H1 (cell line): Measurements from ENCODE around the gene CHMP4A. TPM values are rescaled to one million over a fixed set of nuclear protein-coding genes. Genes with fewer than 3 reads are reported as not detected.

Experiments
- CTCF ChIA-PET: fragments of 300-600 bp; sonication (Branson Sonifier 250); formaldehyde crosslinking; loops from one replicate; lab custom pipeline; 2021; ENCODE audit not compliant: partially characterized antibody; lab: Charles Lee
- POLR2A ChIA-PET: fragments of 300-600 bp; sonication (Branson Sonifier 250); formaldehyde crosslinking; loops from one replicate; lab custom pipeline; 2021; ENCODE audit warnings: inconsistent platforms; ENCODE audit not compliant: partially characterized antibody; lab: Charles Lee
- DNase-seq, 2 experiments: peaks; one replicate each; pipeline versions ENCODE4 v3.0.0 to v3.0.0-alpha.2; 2010 to 2022; ENCODE audit warnings: low spot score in 2 of 2, low read depth in 1 of 2, mixed read lengths in 1 of 2
- FAIRE-seq: peaks from 2 replicates; lab custom pipeline; 2011; peaks lifted over from hg19 to GRCh38; lab: Jason Lieb, UNC
- H2AFZ ChIP-seq: 2 replicates; pipeline ENCODE4 v1.8.1; 2012; ENCODE audit warnings: low read length, inconsistent platforms
- H2AK5ac ChIP-seq: 2 replicates; pipeline ENCODE4 v1.6.1; 2013; ENCODE audit warnings: low read depth, low read length
- H2BK120ac ChIP-seq: replicated peaks from 2 replicates; pipeline ENCODE3; 2013; ENCODE audit warnings: low read depth, low read length, inconsistent platforms
- H2BK12ac ChIP-seq: 2 replicates; pipeline ENCODE4 v1.6.1; 2013; ENCODE audit warnings: low read depth, low read length
- H2BK15ac ChIP-seq: 2 replicates; pipeline ENCODE4 v1.6.1; 2013; ENCODE audit warnings: low read length
- H2BK20ac ChIP-seq: 2 replicates; pipeline ENCODE4 v1.6.1; 2013; ENCODE audit warnings: low read length
- H2BK5ac ChIP-seq: 2 replicates; pipeline ENCODE4 v1.6.1; 2013; ENCODE audit warnings: low read depth, low read length
- H3K14ac ChIP-seq: 2 replicates; pipeline ENCODE4 v1.6.1; 2013; ENCODE audit warnings: inconsistent platforms; ENCODE audit not compliant: insufficient read length
- H3K18ac ChIP-seq: 2 replicates; pipeline ENCODE4 v1.6.1; 2013; ENCODE audit warnings: low read length; ENCODE audit errors: extremely low read depth
- H3K23ac ChIP-seq: 2 replicates; pipeline ENCODE4 v1.6.1; 2013; ENCODE audit warnings: inconsistent platforms; ENCODE audit not compliant: insufficient read length
- H3K23me2 ChIP-seq: 2 replicates; pipeline ENCODE4 v1.6.1; 2013; ENCODE audit warnings: low read depth, low read length
- H3K27ac ChIP-seq: 2 replicates; pipeline ENCODE4 v1.6.1; 2011; ENCODE audit warnings: low read depth, low read length, inconsistent platforms
- H3K27me3 ChIP-seq, 4 experiments: replicated peaks in 1 of 4; 1 replicate in 1 of 4; 2 replicates in 3 of 4; pipeline versions ENCODE4 v1.6.1 to v1.8.1; 2011 to 2013; ENCODE audit warnings: low read length in 3 of 4, mild to moderate bottlenecking in 3 of 4, inconsistent platforms in 2 of 4, mixed read lengths in 2 of 4, moderate library complexity in 1 of 4; ENCODE audit not compliant: control insufficient read depth in 3 of 4, insufficient read depth in 3 of 4; ENCODE audit errors: extremely low read depth in 1 of 4
- H3K36me3 ChIP-seq, 4 experiments: 2 replicates each; pipeline versions ENCODE4 v1.6.1 to v1.8.1; 2011 to 2013; ENCODE audit warnings: mild to moderate bottlenecking in 4 of 4, low read length in 3 of 4, moderate library complexity in 2 of 4, control low read depth in 1 of 4, inconsistent platforms in 1 of 4; ENCODE audit not compliant: insufficient read depth in 4 of 4, control insufficient read depth in 2 of 4
- H3K4ac ChIP-seq: replicated peaks from 2 replicates; pipeline ENCODE3; 2013; ENCODE audit warnings: low read length, low read depth, mixed read lengths, inconsistent platforms; ENCODE audit not compliant: insufficient read length
- H3K4me1 ChIP-seq, 4 experiments: replicated peaks in 1 of 4; 1 replicate in 1 of 4; 2 replicates in 3 of 4; pipeline versions ENCODE4 v1.6.1 to v1.8.1; 2011 to 2013; ENCODE audit warnings: low read length in 3 of 4, inconsistent platforms in 2 of 4, mixed read lengths in 1 of 4; ENCODE audit not compliant: insufficient read depth in 4 of 4, control insufficient read depth in 3 of 4
- H3K4me2 ChIP-seq, 2 experiments: 2 replicates each; pipeline versions ENCODE4 v1.6.1 to v1.8.1; 2011 to 2013; ENCODE audit warnings: low read depth in 2 of 2, low read length in 2 of 2, control low read depth in 1 of 2, inconsistent platforms in 1 of 2, mild to moderate bottlenecking in 1 of 2; ENCODE audit not compliant: insufficient read depth in 1 of 2
- H3K4me3 ChIP-seq, 4 experiments: fragments of 200-600, 300-600 bp in 1 of 4; sonication (generic), shearing (Covaris generic), sonication (Bioruptor Twin) in 1 of 4; 2 replicates each; pipeline versions ENCODE4 v1.5.1 to v1.8.1; 2011 to 2016; ENCODE audit warnings: low read length in 4 of 4, low read depth in 3 of 4, control low read depth in 2 of 4, inconsistent platforms in 2 of 4, mild to moderate bottlenecking in 2 of 4, mixed read lengths in 1 of 4, moderate library complexity in 1 of 4; ENCODE audit not compliant: insufficient read depth in 2 of 4; ENCODE audit errors: extremely low read depth in 1 of 4
- H3K56ac ChIP-seq: replicated peaks from 2 replicates; pipeline ENCODE3; 2013; ENCODE audit warnings: low read depth, mild to moderate bottlenecking, mixed read lengths, low read length, inconsistent platforms; ENCODE audit not compliant: insufficient read length
- H3K79me1 ChIP-seq: 2 replicates; pipeline ENCODE4 v1.6.1; 2013; ENCODE audit warnings: low read depth, low read length, control low read depth
- H3K79me2 ChIP-seq, 2 experiments: 2 replicates each; pipeline versions ENCODE4 v1.6.1 to v1.8.1; 2012 to 2013; ENCODE audit warnings: low read length in 2 of 2, mild to moderate bottlenecking in 2 of 2, inconsistent platforms in 1 of 2; ENCODE audit not compliant: insufficient read depth in 2 of 2, control insufficient read depth in 1 of 2
- H3K9ac ChIP-seq, 4 experiments: replicated peaks in 1 of 4; 1 replicate in 1 of 4; 2 replicates in 3 of 4; pipeline versions ENCODE4 v1.6.1 to v1.8.1; 2011 to 2013; ENCODE audit warnings: low read depth in 3 of 4, low read length in 3 of 4, control low read depth in 2 of 4, mild to moderate bottlenecking in 2 of 4, moderate library complexity in 2 of 4, inconsistent platforms in 1 of 4; ENCODE audit errors: extremely low read depth in 1 of 4
- H3K9me3 ChIP-seq, 2 experiments: 2 replicates each; pipeline versions ENCODE4 v1.6.1 to v1.8.1; 2012 to 2013; ENCODE audit warnings: mild to moderate bottlenecking in 2 of 2, moderate library complexity in 2 of 2, control low read depth in 1 of 2, inconsistent platforms in 1 of 2, low read depth in 1 of 2, low read length in 1 of 2, mixed read lengths in 1 of 2; ENCODE audit not compliant: insufficient read depth in 2 of 2
- H4K20me1 ChIP-seq, 2 experiments: replicated peaks in 1 of 2; 2 replicates each; pipeline versions ENCODE3 to v1.8.1; 2011 to 2013; ENCODE audit warnings: inconsistent platforms in 2 of 2, low read length in 2 of 2, mild to moderate bottlenecking in 1 of 2; ENCODE audit not compliant: insufficient read depth in 2 of 2, control insufficient read depth in 1 of 2
- H4K5ac ChIP-seq: 2 replicates; pipeline ENCODE4 v1.6.1; 2013; ENCODE audit warnings: low read length, low read depth, mixed read lengths, inconsistent platforms; ENCODE audit not compliant: insufficient read length
- H4K8ac ChIP-seq: 2 replicates; pipeline ENCODE4 v1.8.0; 2013; ENCODE audit warnings: mild to moderate bottlenecking, moderate library complexity, low read length, inconsistent platforms; ENCODE audit not compliant: insufficient read depth; ENCODE audit errors: extremely low read depth
- H4K91ac ChIP-seq: replicated peaks from 2 replicates; pipeline ENCODE3; 2013; ENCODE audit warnings: low read length, mixed read lengths, inconsistent platforms; ENCODE audit not compliant: insufficient read length
- CREB1 ChIP-seq: IDR thresholded peaks from 2 replicates; pipeline ENCODE4 v1.6.1; 2012; ENCODE audit warnings: inconsistent platforms
- CTBP2 ChIP-seq: IDR thresholded peaks from 2 replicates; pipeline ENCODE4 v1.7.0; 2011; ENCODE audit warnings: borderline replicate concordance, mild to moderate bottlenecking, moderate library complexity, mixed read lengths, low read length; ENCODE audit not compliant: insufficient read depth, insufficient read length
- HDAC6 ChIP-seq: IDR thresholded peaks from one replicate; pipeline ENCODE4 v1.7.1; 2012; ENCODE audit warnings: low read depth, mild to moderate bottlenecking, inconsistent platforms, low read length, moderate library complexity
- JUN ChIP-seq: IDR thresholded peaks from 2 replicates; pipeline ENCODE4 v1.6.1; 2011; ENCODE audit warnings: low read depth, mild to moderate bottlenecking, improper control_type of control experiment, low read length
- MAFK ChIP-seq: IDR thresholded peaks from 2 replicates; pipeline ENCODE4 v1.6.1; 2012; ENCODE audit warnings: low read depth, mild to moderate bottlenecking, improper control_type of control experiment, low read length
- RXRA ChIP-seq: IDR thresholded peaks from 2 replicates; pipeline ENCODE4 v1.6.1; 2011; ENCODE audit warnings: low read depth, mild to moderate bottlenecking, low read length, moderate library complexity; ENCODE audit not compliant: insufficient read depth
- SP1 ChIP-seq: IDR thresholded peaks from 2 replicates; pipeline ENCODE4 v1.6.1; 2011; ENCODE audit warnings: low read depth, low read length
- TBP ChIP-seq: IDR thresholded peaks from 2 replicates; pipeline ENCODE4 v1.6.1; 2011; ENCODE audit warnings: low read depth, low read length, improper control_type of control experiment
- TCF12 ChIP-seq: IDR thresholded peaks from 2 replicates; pipeline ENCODE4 v1.6.1; 2011; ENCODE audit warnings: low read depth, mild to moderate bottlenecking, low read length
- ZNF274 ChIP-seq: IDR thresholded peaks from 2 replicates; pipeline ENCODE4 v1.7.0; 2012; ENCODE audit warnings: low read length, borderline replicate concordance; ENCODE audit errors: extremely low read depth
- WGBS, 2 experiments: shearing (Covaris generic) in 1 of 2; methylation state at CpG; one replicate each; pipeline versions ENCODE4 v1.1.6 to v1.1.7; 2013 to 2015; ENCODE audit warnings: low lambda C conversion rate in 2 of 2, mixed read lengths in 2 of 2, inconsistent platforms in 1 of 2, low coverage in 1 of 2, missing lambda C conversion rate in 1 of 2; ENCODE audit not compliant: insufficient replicate concordance in 2 of 2, insufficient coverage in 1 of 2, insufficient read length in 1 of 2; ENCODE audit errors: extremely low coverage in 1 of 2, missing lambda C conversion rate in 1 of 2; 5-methylcytosine and 5-hydroxymethylcytosine counted together
- polyA plus RNA-seq, 7 experiments: library from polyadenylated mRNA; depleted of rRNA in 3 of 7; stranded (reverse) in 5 of 7; unstranded in 2 of 7; fragments of >200 nt in 5 of 7; fragments of 200-250 nt in 2 of 7; gene quantifications; 1 replicate in 5 of 7; 2 replicates in 1 of 7; 4 replicates in 1 of 7; pipeline versions ENCODE4 v1.2.1 to v1.2.3, GENCODE V29; 2011 to 2013; ENCODE audit warnings: missing spikeins in 2 of 7, mixed read lengths in 2 of 7
- total RNA-seq: library from RNA; stranded (reverse); fragmentation: NEBNext Ultra II Directional; extraction: Animal tissue kit (Norgen Biotek cat#: 25700); gene quantifications from 2 replicates; pipeline ENCODE4 v1.2.1, GENCODE V29; 2021

CHMP4A gene
- total and polyA plus RNA-seq, 2 of the 8 experiments (the other 6 are each of a cell fraction or from before 2014, with no cell fraction given) = 32.9 to 37.6 TPM

DNA sequence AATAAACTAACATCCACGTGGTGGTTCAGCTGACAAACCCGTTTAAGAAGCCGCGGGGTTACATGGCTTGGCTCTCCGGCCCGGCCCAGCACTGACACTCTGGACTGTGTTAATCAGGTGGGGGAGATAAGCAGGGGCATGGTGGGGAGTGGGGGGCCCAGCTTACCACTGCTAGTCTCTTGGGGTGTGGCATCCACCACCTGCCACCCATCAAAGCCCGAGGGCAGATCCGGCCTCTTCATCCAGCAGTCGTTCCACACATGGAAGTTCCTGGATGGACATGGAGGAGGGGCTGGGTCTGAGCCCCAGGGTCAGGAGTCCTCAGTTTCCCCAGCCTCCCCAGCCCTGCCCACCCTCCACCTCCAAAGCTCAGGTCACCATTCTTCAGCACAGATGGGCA is 44.8 kb upstream of the CHMP4A start:
- no peaks in the 10 kb centered on the region for H3K79me1 ChIP-seq
- CTCF ChIA-PET = interaction anchor here (1.2 to 3.6 kb wide), 5 partner anchors 13 to 50 kb away, joined by 3 to 14 read pairs (median 12); partner anchors contain the start of genes CIDEB, RABGGTA and TINF2

More for the DNA sequence above, 44.8 kb upstream of the CHMP4A start:
- no peak overlapping the region; the same call in 1 of the 2 replicates for H4K8ac ChIP-seq
- H3K56ac ChIP-seq = no peak overlapping the region
- DNase-seq (no peak), FAIRE-seq (no peak)
- H4K91ac ChIP-seq = no peak overlapping the region
- H3K79me2 ChIP-seq = no peaks in the 10 kb centered on the region
- POLR2A ChIA-PET = interaction anchor here (0.8 to 3.9 kb wide), 7 partner anchors 8 to 56 kb away, joined by 3 to 14 read pairs (median 4); partner anchors contain the start of gene RABGGTA
- H2BK20ac ChIP-seq = no peak overlapping the region
- no peak overlapping the region for H3K4ac ChIP-seq
- H3K9ac ChIP-seq = no peak overlapping the region
- H3K14ac ChIP-seq = no peak overlapping the region
- WGBS, 2 experiments = 95% methylated on average over 6 of the region's 9 CpGs; no CpG with 5 or more reads in 1 of the 2 experiments
- H4K20me1 ChIP-seq = peaks cover 0 to 2% of the 10 kb centered on the region in 2 experiments
- no peak overlapping the region for H3K4me2 ChIP-seq
- no peaks in the 10 kb centered on the region; a peak in 1 of 7 replicates for H3K27me3 ChIP-seq
- H3K4me1 ChIP-seq = no peaks in the 10 kb centered on the region; a peak in 1 of 7 replicates
- H3K9me3 ChIP-seq = no peaks in the 10 kb centered on the region
- H3K27ac ChIP-seq = no peak overlapping the region
- no peak overlapping the region for H3K4me3 ChIP-seq
- no peak overlapping the region for H3K18ac ChIP-seq
- H2AFZ ChIP-seq = no peak overlapping the region
- no peak overlapping the region for H4K5ac ChIP-seq
- no peak overlapping the region for H2AK5ac ChIP-seq
- no peaks in the 10 kb centered on the region for H3K36me3 ChIP-seq
- H2BK12ac ChIP-seq = no peak overlapping the region
- H2BK120ac ChIP-seq = no peak overlapping the region
- H3K23me2 ChIP-seq = no peaks in the 10 kb centered on the region
- TF ChIP-seq TCF12 (no peak), JUN (no peak), CREB1 (no peak), MAFK (no peak), ZNF274 (no peak), TBP (no peak), HDAC6 (no peak), CTBP2 (no peak), SP1 (no peak), RXRA (no peak)
- H2BK15ac ChIP-seq = no peak overlapping the region
- H3K23ac ChIP-seq = no peak overlapping the region
- no peak overlapping the region for H2BK5ac ChIP-seq
